Measurements from ENCODE around the gene ARRDC1. TPM values are rescaled to one million over a fixed set of nuclear protein-coding genes. Genes with fewer than 3 reads are reported as not detected.

ARRDC1 gene
- total RNA-seq, 1 experiment from 2014 or later: 47.1 TPM

DNA sequence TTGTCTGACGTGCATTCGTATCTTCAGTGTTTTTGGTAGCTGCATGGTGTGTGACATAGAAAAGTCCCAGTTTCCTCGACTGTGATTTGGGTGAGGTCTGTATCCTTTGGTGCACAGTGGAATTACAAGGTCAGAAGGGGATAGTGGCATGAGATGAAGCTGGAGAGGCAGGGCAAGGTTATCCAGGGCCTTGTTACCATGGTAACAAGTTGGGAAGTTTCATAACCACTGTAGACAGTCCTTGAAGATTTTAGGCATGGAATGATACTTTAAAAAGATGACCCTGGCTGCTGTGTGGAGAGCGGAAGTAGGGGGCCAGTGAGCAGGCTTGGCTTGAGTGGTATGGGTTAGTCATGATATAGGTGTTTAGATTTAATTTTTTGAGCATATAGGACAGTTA, 25.2 kb downstream of the ARRDC1 start:
- no peak for DNase-seq (ENCODE audit: low read depth, low spot score)
- no TSS peak for BruUV-seq (replicated peaks)
- no peak for ATAC-seq
- H3K27me3 ChIP-seq (ENCODE audit: control insufficient read depth, insufficient read depth, low read length): no peaks in the 10 kb centered on the region
- peaks cover 3% of the 10 kb centered on the region; the same call in 1 of the 2 replicates for H3K4me1 ChIP-seq (ENCODE audit: control insufficient read depth, insufficient read depth, low read length)
- intact Hi-C loops (cut with micrococcal nuclease; ENCODE audit: unreplicated experiment): no loop called here
- in situ Hi-C loops (cut with HindIII; ENCODE audit: low pct_unique_long_range_greater_than_20kb, low sequenced_read_pairs): no loop called here
- no peaks in the 10 kb centered on the region for H3K36me3 ChIP-seq (ENCODE audit: control insufficient read depth, insufficient read depth, low read length)
- no peak overlapping the region for H3K4me3 ChIP-seq (ENCODE audit: low read depth in 2 of 2, low read length in 2 of 2)
- H3K9me3 ChIP-seq (ENCODE audit: control insufficient read depth, insufficient read depth, low read depth, low read length): no peaks in the 10 kb centered on the region
- no peak overlapping the region for H3K27ac ChIP-seq (ENCODE audit: low read length)
- POLR2A ChIA-PET: no interaction called here
- CTCF ChIA-PET: no interaction called here
- no peak for TF ChIP-seq TCF7L2 (IDR thresholded peaks at IDR 0.05; ENCODE audit: low read depth, low read length)
- TF ChIP-seq SIN3A (IDR thresholded peaks at IDR 0.05; ENCODE audit: borderline replicate concordance, insufficient read depth, low read depth, low read length): no peak
- TF ChIP-seq, protein P1, sequence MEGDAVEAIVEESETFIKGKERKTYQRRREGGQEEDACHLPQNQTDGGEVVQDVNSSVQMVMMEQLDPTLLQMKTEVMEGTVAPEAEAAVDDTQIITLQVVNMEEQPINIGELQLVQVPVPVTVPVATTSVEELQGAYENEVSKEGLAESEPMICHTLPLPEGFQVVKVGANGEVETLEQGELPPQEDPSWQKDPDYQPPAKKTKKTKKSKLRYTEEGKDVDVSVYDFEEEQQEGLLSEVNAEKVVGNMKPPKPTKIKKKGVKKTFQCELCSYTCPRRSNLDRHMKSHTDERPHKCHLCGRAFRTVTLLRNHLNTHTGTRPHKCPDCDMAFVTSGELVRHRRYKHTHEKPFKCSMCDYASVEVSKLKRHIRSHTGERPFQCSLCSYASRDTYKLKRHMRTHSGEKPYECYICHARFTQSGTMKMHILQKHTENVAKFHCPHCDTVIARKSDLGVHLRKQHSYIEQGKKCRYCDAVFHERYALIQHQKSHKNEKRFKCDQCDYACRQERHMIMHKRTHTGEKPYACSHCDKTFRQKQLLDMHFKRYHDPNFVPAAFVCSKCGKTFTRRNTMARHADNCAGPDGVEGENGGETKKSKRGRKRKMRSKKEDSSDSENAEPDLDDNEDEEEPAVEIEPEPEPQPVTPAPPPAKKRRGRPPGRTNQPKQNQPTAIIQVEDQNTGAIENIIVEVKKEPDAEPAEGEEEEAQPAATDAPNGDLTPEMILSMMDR (IDR thresholded peaks at IDR 0.05): no peak
- TF ChIP-seq, protein P2, sequence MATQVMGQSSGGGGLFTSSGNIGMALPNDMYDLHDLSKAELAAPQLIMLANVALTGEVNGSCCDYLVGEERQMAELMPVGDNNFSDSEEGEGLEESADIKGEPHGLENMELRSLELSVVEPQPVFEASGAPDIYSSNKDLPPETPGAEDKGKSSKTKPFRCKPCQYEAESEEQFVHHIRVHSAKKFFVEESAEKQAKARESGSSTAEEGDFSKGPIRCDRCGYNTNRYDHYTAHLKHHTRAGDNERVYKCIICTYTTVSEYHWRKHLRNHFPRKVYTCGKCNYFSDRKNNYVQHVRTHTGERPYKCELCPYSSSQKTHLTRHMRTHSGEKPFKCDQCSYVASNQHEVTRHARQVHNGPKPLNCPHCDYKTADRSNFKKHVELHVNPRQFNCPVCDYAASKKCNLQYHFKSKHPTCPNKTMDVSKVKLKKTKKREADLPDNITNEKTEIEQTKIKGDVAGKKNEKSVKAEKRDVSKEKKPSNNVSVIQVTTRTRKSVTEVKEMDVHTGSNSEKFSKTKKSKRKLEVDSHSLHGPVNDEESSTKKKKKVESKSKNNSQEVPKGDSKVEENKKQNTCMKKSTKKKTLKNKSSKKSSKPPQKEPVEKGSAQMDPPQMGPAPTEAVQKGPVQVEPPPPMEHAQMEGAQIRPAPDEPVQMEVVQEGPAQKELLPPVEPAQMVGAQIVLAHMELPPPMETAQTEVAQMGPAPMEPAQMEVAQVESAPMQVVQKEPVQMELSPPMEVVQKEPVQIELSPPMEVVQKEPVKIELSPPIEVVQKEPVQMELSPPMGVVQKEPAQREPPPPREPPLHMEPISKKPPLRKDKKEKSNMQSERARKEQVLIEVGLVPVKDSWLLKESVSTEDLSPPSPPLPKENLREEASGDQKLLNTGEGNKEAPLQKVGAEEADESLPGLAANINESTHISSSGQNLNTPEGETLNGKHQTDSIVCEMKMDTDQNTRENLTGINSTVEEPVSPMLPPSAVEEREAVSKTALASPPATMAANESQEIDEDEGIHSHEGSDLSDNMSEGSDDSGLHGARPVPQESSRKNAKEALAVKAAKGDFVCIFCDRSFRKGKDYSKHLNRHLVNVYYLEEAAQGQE (IDR thresholded peaks at IDR 0.05; ENCODE audit: insufficient read depth in 1 of 2, low read depth in 2 of 2, low read length in 1 of 2): no peak
- no peak for TF ChIP-seq POLR2AphosphoS5 (IDR thresholded peaks at IDR 0.05; ENCODE audit: low read depth, low read length)

DNA sequence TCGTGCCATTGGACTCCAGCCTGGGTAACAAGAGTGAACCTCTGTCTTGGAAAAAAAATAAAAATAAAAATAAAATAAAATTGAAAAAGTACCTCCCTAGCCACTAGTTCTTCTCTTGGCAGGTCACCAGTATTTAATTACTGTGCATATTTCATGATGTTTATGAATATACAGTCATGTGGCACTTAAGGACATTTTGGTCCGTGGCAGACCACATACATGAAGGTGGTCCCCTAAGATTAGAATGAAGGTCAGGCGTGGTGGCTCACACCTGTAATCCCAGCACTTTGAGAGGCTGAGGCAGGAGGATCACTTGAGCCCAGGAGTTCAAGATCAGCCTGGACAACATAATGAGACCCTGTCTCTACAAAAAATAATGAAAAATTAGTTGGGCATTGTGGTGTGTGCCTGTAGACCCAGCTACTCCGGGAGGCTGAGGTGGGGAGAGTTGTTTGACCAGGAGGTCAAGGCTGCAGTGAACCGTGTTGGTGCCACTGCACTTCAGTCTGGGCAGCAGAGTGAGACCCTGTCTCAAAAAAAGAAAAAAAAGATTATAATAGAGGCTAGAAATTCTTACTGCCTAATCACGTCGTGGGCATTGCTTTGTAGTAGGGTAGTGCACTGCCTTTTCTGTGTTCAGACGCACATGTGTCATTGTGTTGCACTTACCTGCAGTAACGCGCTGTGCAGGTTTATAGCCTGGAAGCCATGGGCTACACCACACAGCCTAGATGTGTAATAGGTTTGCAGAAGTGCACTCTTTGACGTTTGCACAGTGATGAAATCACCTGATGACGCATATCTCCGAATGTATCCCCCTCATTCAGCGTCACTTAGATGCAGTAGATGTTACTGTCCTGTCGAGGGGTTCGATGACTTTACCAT, 26.1 kb downstream of the ARRDC1 start:
- intact Hi-C loops (cut with micrococcal nuclease; ENCODE audit: unreplicated experiment): no loop called here
- ATAC-seq: no peak
- Histone ChIP-seq H3K27me3 (ENCODE audit: control insufficient read depth, insufficient read depth, low read length) (no peaks in the 10 kb centered on the region), H3K36me3 (ENCODE audit: control insufficient read depth, insufficient read depth, low read length) (no peaks in the 10 kb centered on the region), H3K4me3 (ENCODE audit: low read depth in 2 of 2, low read length in 2 of 2) (no peak overlapping the region), H3K4me1 (ENCODE audit: control insufficient read depth, insufficient read depth, low read length) (peaks cover 3% of the 10 kb centered on the region; the same call in 1 of the 2 replicates), H3K9me3 (ENCODE audit: control insufficient read depth, insufficient read depth, low read depth, low read length) (no peaks in the 10 kb centered on the region), H3K27ac (ENCODE audit: low read length) (no peak overlapping the region)
- ChIA-PET CTCF (no interaction called here), POLR2A (no interaction called here)
- TF ChIP-seq SIN3A (IDR thresholded peaks at IDR 0.05; ENCODE audit: borderline replicate concordance, insufficient read depth, low read depth, low read length) (no peak), TCF7L2 (IDR thresholded peaks at IDR 0.05; ENCODE audit: low read depth, low read length) (no peak), POLR2AphosphoS5 (IDR thresholded peaks at IDR 0.05; ENCODE audit: low read depth, low read length) (no peak)
- TF ChIP-seq, protein P2 (IDR thresholded peaks at IDR 0.05; ENCODE audit: insufficient read depth in 1 of 2, low read depth in 2 of 2, low read length in 1 of 2): no peak
- TF ChIP-seq, protein P1 (IDR thresholded peaks at IDR 0.05): no peak
- BruUV-seq (replicated peaks): no TSS peak
- DNase-seq (ENCODE audit: low read depth, low spot score): no peak
- in situ Hi-C loops (cut with HindIII; ENCODE audit: low pct_unique_long_range_greater_than_20kb, low sequenced_read_pairs): no loop called here
